GM08714 (cell line): ENCODE data around the gene PSKH1.

ENCODE experiments used
- H3K4me3 ChIP-seq: fragments of 200-500 bp; sonication (Bioruptor generic); 2 replicates; pipeline ENCODE4 v1.5.1; 2014; ENCODE audit warnings: mild to moderate bottlenecking, low read length, inconsistent platforms
- ZNF274 ChIP-seq: IDR thresholded peaks from 2 replicates; pipeline ENCODE4 v1.6.1; 2012; ENCODE audit warnings: mild to moderate bottlenecking, low read depth, low read length

The PSKH1 gene

GRCh38 chr16:67942510-67943255, 49.6 kb downstream of the PSKH1 start:
- H3K4me3 ChIP-seq = no peak overlapping the region
- TF ChIP-seq ZNF274 = no peak

GRCh38 chr16:67943256-67943618, 50.2 kb downstream of the PSKH1 start:
- no peak for TF ChIP-seq ZNF274
- no peak overlapping the region for H3K4me3 ChIP-seq

- no peak within 1 kb of the TSS for H3K4me3 ChIP-seq
- no peak for TF ChIP-seq ZNF274
Measured at GRCh38 chr16:67943619-67944504, 50.8 kb downstream of the PSKH1 start, which contains the start of gene LCAT. TSS of gene LCAT (minus strand) at chr16:67944120. CDS start at chr16:67944101, 19 bp downstream.

- no peak for TF ChIP-seq ZNF274
- H3K4me3 ChIP-seq = no peak overlapping the region
Measured at GRCh38 chr16:67944690-67945391, 51.8 kb downstream of the PSKH1 start.

GRCh38 chr16:67945392-67945933, 52.4 kb downstream of the PSKH1 start:
- no peak overlapping the region for H3K4me3 ChIP-seq
- TF ChIP-seq ZNF274 = no peak

- no peak overlapping the region for H3K4me3 ChIP-seq
- TF ChIP-seq ZNF274 = no peak
Measured at GRCh38 chr16:67946128-67946569, 53.1 kb downstream of the PSKH1 start.

- no peak overlapping the region for H3K4me3 ChIP-seq
- no peak for TF ChIP-seq ZNF274
Measured at GRCh38 chr16:67946966-67947558, 54.0 kb downstream of the PSKH1 start.

- TF ChIP-seq ZNF274 = no peak
Measured at GRCh38 chr16:67948015-67948414, 55.0 kb downstream of the PSKH1 start.

GRCh38 chr16:67949645-67950044, 56.6 kb downstream of the PSKH1 start:
- H3K4me3 ChIP-seq = no peak overlapping the region
- TF ChIP-seq ZNF274 = no peak

More at GRCh38 chr16:67948015-67948414, 55.0 kb downstream of the PSKH1 start:
- no peak overlapping the region for H3K4me3 ChIP-seq

- no peak for TF ChIP-seq ZNF274
- H3K4me3 ChIP-seq = no peak overlapping the region
Measured at GRCh38 chr16:67950335-67950843, 57.3 kb downstream of the PSKH1 start.

GRCh38 chr16:67951485-67951884, 58.4 kb downstream of the PSKH1 start:
- no peak for TF ChIP-seq ZNF274
- H3K4me3 ChIP-seq = no peak overlapping the region

GRCh38 chr16:67953641-67954375, 60.8 kb downstream of the PSKH1 start:
- no peak for TF ChIP-seq ZNF274
- H3K4me3 ChIP-seq = no peak overlapping the region

GRCh38 chr16:67954421-67955196, 61.6 kb downstream of the PSKH1 start:
- no peak overlapping the region for H3K4me3 ChIP-seq
- TF ChIP-seq ZNF274 = no peak
